HuH-7 (cell line): ENCODE measurements around the gene ENTPD8.
"Not testable (repeated sequence)": the region's sequence is repeated elsewhere in the genome, so short reads cannot be mapped to it uniquely, and the experiment has no call there.

ENCODE experiments used
- DNase-seq: peaks from one replicate; pipeline ENCODE4 v3.0.0; 2011; ENCODE audit warnings: low spot score

The ENTPD8 gene

DNA sequence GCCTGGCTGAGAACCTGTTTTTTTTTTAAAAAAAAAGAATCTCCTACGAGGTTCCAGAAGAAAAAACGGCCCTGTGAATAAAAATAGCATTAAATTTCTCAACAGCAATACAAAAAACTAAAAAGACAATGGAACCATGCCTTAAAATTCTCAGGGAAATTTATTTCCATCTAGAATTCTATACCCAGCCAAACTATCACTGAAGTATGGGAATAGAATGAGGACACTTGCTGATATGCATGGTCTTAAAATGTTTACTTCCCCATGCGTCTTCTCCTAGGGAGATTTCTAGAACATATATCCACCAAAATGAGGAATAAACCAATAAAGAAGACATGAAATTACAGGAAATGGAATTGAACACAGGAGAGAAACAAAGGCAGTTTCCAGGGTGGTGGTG lies 34.5 kb upstream of the ENTPD8 start:
- no peak for DNase-seq

DNA sequence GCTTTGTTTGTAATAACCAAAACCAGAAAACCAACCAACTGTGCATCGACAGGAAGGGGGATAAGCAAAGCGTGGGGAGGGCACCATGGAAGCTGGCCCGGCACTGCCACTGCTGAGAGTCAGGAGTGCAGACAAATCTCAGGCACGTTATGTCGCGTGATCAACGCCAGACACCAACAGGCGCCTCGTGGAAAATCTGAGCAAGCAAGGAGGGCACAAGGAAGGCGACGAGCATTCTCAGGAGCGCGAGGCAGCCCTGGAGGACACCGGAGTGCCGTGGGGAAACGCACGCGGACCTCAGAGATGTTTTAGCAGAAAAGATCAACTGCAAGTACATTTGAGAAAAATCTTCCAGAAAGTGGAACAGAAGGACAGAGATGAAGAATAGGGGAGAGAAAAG lies 33.1 kb upstream of the ENTPD8 start:
- no peak for DNase-seq

DNA sequence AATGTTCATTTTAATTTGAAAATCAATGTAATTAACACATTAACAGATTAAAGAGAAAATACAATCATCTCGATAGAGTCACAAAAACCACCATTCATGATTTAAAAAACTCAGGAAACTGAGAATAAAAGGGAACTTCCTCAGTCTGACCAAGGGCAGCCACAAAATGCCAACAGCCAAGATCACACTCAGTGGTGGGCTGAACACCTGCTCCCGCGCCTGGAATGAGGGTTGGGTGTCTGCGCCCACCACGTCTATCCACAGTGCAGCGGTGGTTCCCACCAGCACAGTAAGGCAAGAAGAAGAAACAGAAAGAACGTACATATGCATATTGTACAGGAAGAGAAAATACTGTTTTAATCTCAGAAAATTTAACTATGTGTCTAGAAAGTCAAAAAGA lies 29.6 kb upstream of the ENTPD8 start:
- no peak for DNase-seq

DNA sequence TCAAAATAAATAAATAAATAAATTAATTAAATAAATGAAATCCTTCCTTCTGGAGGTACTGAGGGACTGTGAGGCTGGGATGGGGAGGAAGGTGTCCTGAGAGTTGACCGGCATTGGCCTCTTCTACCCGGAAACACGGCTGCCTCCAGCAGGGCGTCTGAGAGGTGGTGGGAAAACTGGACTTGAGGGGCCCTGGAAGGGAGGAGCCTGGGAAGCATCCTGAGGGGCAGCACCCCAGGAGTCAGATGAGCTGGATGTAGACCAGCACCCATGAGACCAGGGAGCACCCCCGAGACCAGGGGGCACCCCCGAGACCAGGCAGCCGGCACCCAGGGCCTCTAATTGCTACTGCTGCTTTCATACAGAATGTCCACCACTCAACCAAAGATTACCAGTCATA lies 26.7 kb upstream of the ENTPD8 start:
- DNase-seq, result no peak

DNA sequence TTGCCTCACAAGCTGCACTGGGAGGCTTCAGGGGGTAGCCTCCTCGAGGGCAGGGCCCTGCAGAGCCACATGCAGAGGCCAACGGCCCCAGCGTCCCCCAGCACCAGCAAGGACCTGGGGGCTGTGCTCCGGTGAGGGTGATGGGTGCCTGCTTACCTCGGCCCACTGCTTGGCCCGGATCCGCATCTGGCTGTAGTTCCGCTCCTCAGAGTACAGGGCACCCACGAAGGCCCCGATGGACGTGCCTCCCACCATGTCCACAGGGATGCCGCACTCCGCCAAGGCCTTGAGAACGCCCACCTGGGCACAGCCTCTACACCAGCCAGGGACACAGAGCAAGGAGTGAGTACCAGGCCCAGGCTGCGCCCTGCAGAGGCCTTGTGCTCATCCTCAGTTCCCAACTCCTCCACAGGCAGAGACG lies 26.0 kb upstream of the ENTPD8 start:
- no peak for DNase-seq

DNA sequence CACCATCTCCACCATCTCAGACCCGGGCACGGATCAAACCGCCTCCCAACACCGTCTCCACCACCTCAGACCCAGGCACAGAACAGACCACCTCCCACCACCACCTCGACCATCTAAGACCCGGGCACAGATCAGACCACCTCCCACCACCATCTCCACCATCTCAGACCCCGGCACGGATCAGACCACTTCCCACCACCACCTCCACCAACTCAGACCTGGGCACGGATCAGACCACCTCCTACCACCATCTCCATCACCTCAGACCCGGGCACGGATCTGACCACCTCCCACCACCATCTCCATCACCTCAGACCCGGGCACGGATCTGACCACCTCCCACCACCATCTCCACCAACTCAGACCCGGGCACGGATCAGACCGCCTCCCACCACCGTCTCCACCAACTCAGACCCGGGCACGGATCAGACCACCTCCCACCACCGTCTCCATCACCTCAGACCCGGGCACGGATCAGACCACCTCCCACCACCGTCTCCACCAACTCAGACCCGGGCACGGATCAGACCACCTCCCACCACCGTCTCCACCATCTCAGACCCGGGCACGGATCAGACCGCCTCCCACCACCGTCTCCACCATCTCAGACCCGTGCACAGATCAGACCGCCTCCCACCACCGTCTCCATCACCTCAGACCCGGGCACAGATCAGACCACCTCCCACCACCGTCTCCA lies 25.4 kb upstream of the ENTPD8 start:
- DNase-seq, result not testable (repeated sequence)

DNA sequence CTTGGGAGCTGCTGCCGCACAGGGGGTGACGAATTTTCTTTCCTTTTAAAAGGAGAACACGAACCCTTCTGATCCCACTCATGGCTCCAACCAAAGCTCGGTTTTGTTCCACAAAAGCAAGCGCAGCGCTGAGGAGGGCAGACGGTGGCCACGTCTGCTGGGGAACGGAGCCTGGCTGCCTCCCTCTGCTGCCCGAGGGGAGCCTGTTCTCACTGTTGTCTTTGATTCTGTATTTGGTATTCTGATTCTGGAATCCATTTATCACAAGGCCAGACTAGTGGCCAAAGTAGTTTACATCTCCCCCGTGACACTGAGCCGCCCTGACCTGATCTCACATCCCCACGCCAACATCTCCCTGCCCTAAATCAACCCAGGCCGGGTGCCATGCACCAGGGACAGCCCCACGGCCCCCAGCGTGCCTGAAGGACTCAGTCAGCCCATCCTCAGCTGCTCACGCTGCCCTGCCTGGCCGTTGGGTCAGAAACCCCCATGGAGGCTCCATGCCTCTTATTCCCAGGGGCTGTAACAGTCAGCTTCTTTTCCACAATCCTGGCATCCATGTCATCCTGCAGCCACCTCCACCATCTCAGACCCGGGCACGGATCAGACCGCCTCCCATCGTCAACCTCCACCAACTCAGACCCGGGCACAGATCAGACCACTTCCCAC lies 24.7 kb upstream of the ENTPD8 start:
- DNase-seq, result no peak

DNA sequence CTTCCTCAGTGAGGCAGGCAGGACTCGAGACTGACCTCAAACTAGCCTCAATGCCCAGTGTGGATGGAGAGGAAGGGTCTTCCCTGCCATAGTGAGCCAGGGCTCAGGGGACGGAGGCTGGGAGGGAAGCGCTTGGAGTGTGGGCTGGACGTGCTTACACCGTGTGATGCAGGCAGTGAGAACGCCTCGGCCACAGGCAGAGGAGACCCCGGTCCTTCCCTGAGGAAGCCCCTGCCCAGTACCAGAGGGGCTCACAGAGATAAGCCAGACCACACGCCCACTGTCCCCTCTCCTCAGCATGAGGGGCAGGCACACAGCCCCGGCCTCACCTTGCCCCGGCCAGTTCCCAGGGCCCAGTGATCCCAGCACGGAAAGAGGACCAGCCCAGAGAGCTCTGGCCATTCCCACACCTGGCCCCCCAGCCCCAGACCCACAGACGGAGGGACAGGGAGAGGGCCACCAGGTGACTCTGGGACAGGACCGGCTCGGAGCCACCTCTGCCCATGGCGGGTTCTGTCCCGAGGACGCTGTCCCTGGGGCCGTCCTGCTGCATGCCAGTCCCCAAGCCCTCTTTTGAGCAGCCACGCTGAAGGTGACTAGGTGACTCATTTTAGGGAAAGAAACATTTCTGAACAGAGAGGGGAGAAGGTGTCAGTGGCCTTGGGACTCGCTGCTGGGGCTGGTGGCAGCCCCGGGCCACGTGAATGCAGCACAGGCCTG lies 24.0 kb upstream of the ENTPD8 start:
- no peak for DNase-seq

DNA sequence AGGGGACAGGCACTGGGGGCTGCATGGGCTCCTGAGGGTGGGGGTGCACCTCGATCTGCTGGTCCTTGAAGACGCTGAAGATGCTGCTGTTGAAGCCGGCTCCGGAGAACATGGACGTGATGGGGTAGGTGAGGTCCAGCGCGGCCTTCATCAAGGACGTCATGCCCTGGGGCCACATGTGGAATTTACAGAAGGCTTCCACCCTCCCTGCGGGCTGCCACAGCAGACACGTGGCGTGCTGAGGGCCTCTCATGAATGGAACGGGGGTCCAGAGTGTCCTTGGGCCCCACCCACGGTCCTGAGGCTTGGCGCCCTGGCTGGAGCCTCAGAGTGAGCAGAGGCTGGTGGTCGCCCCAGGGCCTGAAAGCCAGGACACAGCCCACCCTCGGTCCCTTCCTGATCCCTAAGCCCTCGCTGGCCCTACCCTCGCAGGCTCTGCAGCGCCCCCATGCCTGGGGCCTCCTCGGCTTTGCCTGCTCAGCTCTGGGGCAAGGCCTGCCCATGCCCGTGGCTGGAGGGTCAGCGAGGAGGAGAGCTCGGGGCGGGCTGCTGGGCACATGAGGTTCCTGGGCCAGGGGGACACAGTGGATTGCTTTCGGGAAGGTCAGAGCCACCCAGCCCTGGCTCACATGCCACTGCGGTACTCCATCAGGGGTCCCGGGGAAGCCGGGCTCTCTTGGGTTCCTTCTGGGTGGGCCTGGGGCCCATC lies 23.3 kb upstream of the ENTPD8 start:
- DNase-seq, result no peak

DNA sequence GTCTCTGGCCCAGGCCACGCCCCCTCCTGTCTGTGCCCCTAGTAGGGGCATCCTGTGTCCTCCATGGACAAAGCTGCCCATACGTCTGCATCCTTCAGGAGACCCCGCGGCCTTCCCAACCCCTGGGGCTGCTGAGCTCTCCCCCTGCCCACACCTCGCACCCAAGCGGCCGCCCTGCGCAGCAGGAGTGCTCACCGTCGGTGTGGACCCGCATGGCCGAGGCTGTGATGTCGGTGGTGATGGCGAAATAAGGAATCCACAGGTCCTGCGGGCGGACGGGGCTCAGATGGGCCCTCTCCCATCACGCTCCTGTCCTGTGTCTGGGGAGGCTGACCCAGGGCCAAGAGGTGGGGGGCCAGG lies 22.8 kb upstream of the ENTPD8 start:
- no peak for DNase-seq

DNA sequence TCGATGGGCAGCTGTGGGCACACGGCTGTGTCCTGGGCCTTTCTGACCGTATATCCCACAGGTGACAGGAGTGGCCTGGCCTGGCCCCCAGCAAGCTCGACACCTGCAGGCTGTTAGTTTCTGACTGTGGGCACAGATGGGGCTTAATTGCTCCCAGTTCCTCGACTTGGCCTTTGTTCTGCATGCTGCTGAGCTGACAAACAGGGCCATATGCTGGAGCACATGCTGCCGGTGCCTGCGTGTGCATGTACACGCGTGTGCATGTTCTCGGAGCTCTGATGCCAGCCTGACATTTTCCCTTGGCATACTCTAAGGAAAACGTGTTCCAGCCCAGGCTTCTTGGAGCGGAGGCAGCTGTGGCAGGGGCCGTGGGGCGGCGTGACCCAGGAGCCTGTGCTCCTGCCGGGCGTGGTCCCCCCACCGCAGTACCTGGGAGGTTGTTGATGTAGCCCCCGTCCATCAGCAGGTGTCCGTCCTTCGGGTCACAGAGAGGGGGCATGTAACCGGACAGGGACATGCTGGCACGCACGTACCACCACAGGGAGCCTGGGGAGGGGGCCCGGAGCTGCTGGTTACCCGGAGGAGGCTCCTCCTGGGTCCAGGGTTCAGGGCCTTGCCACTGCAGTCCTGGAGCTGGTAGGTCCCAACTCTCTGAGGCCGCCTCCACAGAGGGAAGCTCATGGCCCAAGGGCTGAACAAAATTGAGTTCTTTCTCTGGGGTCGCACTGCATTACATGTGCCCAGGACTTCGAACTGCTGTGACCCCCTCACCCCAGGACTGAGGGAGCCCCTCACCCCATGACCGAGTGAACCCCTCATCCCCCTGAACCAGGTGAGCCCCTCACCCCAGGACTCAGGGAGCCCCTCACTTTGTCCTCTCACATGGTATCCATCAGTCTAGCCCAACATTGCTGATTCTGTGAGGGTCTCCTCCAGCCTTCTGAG lies 22.1 kb upstream of the ENTPD8 start:
- no peak for DNase-seq

DNA sequence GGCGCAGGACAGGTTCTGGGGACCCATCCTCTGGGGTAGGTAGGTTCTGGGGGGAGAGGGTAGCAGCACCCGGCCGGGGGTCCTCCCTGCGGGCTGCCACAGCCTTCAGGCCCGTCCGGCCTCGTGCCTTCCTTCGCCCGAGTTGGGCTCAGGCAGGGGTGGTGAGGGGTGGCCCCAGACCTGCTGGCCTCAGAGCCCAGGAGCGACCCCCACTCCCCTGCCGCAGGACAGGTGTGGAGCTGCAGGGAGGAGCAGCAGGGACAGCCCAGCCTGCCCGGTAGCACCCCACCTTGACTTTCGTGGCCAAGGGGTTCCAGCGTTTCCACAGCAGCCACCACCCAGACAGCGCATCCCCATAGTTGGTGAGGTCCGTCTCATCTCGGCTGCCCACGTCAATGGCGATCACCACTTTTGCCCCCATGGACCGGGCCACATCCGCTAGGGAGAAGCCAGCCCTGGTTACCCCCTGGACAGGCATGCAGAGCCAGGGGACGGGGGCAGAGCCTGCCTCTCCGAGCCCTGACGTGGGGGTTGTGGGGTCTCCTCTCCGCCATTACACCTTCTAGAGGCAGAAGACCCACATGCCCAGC lies 21.3 kb upstream of the ENTPD8 start:
- DNase-seq, result no peak

DNA sequence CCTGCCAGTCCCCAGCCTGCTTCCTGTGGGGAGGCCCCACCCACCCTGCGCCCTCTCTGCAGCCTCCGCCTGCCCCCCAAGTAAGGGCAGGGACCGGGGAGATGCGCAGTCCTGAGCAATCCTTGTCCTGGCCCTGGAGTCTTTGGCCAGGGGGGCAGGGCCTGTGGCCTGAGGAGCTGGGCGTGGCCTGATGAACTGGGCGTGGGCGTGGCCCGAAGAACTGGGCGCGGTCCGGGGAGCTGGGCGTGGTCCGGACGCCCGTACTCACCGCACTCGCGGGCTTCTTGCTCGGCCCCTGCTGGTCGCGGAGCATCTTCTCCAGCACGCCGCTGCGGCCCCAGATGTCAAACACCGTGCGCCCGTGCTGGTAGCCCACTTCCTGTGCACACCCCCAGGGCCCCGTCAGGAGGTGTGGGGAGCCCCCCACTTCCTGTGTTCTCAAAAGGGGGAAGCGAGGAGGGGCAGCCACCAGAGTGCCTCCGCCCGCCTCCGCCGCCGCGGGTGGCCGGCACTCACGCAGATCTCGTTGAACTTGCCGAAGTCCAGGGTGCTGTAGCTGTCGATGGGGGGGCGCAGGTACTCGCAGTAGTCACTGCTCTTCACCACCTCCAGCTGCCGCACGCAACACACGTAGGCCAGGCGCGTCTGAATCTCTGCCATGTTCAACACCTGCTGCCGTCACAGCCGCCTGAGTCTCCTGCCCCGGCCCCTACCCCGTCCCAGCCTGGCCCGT lies 20.7 kb upstream of the ENTPD8 start:
- no peak for DNase-seq

DNA sequence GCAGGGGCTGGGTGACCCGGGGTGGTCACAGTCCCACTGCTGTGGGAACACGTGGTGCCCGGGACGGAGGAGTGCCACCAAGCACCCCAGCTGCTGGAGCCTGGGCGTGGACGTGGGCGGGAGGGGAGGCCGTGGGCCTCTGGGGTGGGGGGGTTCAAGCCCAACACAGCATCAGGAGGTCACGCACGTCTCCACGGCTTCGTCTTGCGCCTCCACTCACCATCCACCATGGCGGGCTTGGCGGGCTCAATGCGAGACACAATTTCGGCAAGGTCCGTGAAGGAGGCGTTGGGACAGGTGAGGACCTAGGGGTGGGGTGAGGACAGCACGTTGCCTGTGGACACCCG lies 20.1 kb upstream of the ENTPD8 start:
- DNase-seq, result no peak

DNA sequence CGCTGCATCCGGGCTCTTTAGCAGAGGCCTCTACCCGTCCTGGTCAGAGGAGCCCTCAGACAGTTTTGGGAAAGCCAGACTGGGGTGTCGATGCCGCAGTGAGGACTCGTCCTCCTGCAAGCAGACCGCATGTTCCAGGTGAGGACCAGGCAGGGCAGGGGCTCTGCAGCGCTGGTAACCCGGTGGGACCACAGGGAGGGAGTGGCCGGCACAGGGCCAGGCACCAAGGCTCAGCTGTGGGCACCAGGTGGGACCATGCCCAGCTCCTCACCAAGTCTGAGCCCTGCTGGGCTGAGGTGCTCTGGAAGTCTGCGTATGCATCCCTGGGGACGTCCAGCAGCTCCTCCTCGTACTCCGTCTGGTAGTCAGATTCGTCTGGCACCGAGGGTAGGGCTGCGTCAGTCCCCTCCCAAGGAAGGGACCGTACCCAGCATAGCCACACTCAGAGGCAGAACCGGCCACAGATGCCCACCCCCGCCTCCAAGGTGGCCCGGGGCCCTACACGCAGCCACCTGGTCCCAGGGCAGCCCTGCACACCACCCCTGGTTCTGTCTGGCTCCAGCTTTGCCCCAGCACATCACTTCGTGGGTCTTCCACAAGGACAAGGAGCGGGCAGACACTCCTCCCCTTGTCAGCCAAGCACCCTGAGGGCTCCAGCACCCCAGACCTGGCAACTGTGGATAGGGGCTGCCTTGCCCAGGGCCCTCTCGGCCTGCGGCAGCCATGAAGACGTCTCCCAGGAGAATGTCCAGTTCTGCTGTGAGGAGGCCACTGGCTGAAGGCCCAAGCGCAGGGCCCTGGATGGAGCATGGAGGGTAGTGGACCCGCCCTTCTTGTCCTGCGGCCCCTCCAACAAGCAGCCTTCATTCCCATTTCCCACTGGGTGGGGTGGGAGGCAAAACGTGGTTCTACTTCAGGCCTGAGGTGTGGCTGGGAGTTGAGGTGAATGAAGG lies 19.5 kb upstream of the ENTPD8 start:
- no peak for DNase-seq

DNA sequence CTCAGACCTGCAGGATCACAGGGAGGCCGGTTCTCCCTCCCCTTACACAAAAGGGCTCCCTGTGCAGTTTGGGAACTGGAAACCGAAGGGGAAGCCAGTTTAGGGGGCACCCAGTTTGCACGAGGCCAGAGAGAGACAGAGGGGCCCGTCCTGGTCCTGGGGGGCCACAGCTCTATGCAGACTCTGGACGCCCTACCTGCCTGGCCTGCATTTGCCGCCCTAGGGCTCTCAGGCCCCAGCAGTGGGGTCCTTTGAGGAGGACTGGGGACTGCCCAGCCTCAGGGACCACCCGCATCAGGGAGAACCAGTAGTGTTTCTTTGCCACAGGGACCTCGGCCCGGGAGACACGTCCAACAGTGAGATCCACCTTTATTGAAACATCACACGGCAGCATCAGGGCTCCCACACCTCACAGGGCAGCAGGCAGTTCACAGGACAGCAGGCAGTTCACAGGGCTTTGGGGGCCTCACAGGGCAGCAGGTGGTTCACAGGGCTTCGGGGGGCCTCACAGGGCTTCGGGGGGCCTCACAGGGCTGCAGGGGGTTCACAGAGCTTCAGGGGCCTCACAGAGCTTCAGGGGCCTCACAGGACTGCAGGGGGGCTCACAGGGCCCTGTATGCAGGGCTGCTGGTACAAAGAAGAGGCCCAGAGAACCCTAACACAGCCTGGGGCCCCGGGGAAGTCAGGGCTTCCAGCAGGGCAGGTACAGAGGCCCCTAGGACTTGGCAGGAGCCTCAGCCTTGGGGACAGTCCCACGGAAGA lies 18.6 kb upstream of the ENTPD8 start:
- no peak for DNase-seq

DNA sequence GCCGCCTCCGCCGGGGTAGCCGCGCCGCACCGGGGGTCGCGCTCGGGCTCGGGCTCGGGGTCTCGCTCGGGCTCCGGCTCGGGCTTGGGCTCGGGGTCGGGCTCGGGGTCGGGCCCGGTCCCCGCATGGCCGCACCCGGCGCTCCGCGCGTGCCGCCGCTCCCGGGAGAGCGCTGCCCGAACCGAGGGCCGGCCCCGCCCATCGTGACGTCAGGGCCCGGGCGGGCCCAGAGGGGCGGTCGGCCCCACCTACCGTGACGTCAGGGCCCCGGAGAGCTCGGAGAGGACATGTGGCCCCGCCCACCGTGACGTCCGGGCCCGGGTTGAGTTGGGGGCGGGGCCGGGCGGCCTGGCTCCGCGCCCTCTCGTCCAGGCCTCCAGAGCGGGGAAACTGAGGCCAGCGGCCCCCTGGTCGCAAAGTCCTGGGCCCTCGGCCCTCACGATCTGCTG lies 18.0 kb upstream of the ENTPD8 start, which contains the start of gene NSMF:
Gene NSMF (minus strand): TSS at position 183 of the 449 bp plus-strand sequence. CDS start 232 bp downstream, outside the sequence.
- DNase-seq, result peak; percentile 100
